SK-N-SH (cell line): Measurements from ENCODE around the gene TTC39B. TPM values are rescaled to one million over a fixed set of nuclear protein-coding genes. Genes with fewer than 3 reads are reported as not detected.

Experiments
- CTCF ChIA-PET: fragments of 300-600, 350-600 bp; formaldehyde crosslinking; extraction: SDS; loops from one replicate; lab custom pipeline; 2021; lab: Yijun Ruan, JAX
- POLR2A ChIA-PET: fragments of 350-600 bp; sonication (Branson Sonifier 250); formaldehyde crosslinking; extraction: SDS; loops from one replicate; lab custom pipeline; 2020; ENCODE audit warnings: antibody characterized with exemption, inconsistent platforms; lab: Yijun Ruan, JAX
- DNase-seq: peaks from one replicate; pipeline ENCODE4 v3.0.0; 2012
- H2AFZ ChIP-seq: fragments of 200-600 bp; sonication (generic); 2 replicates; pipeline ENCODE4 v1.8.1; 2016; ENCODE audit warnings: antibody characterized with exemption, mild to moderate bottlenecking, low read depth
- H3F3A ChIP-seq: fragments of 200-600 bp; sonication (generic); replicated peaks from 2 replicates; pipeline ENCODE3; 2016; ENCODE audit warnings: antibody characterized with exemption, mild to moderate bottlenecking; ENCODE audit not compliant: insufficient read depth
- H3K27ac ChIP-seq, 2 experiments: fragments of 200-500 bp in 1 of 2; fragments of 200-600 bp in 1 of 2; sonication (Bioruptor generic) in 1 of 2; sonication (generic), shearing (Covaris generic) in 1 of 2; 2 replicates each; pipeline versions ENCODE4 v1.5.1 to v1.6.1; 2014 to 2016; ENCODE audit warnings: low read depth in 2 of 2, inconsistent platforms in 1 of 2, low read length in 1 of 2, mild to moderate bottlenecking in 1 of 2, mixed read lengths in 1 of 2
- H3K27me3 ChIP-seq: fragments of 200-600 bp; sonication (generic), shearing (Covaris generic); 2 replicates; pipeline ENCODE4 v1.6.1; 2016; ENCODE audit warnings: mixed run types; ENCODE audit not compliant: insufficient read depth
- H3K36me3 ChIP-seq, 2 experiments: fragments of 200-500 bp in 1 of 2; fragments of 200-600 bp in 1 of 2; sonication (Bioruptor generic) in 1 of 2; sonication (generic) in 1 of 2; replicated peaks in 1 of 2; 2 replicates each; pipeline versions ENCODE3 to v1.5.1; 2014 to 2016; ENCODE audit warnings: low read length in 1 of 2, mild to moderate bottlenecking in 1 of 2; ENCODE audit not compliant: insufficient read depth in 2 of 2, control insufficient read depth in 1 of 2
- H3K4me1 ChIP-seq, 2 experiments: fragments of 200-500 bp in 1 of 2; fragments of 200-600 bp in 1 of 2; sonication (Bioruptor generic) in 1 of 2; sonication (generic), shearing (Covaris generic) in 1 of 2; 2 replicates each; pipeline versions ENCODE4 v1.5.1 to v1.6.1; 2014 to 2016; ENCODE audit warnings: low read depth in 1 of 2, low read length in 1 of 2, mixed run types in 1 of 2; ENCODE audit not compliant: insufficient read depth in 2 of 2, control insufficient read depth in 1 of 2
- H3K4me2 ChIP-seq: fragments of 200-600 bp; sonication (generic), shearing (Covaris generic); 2 replicates; pipeline ENCODE4 v1.6.1; 2017; ENCODE audit warnings: mixed run types
- H3K4me3 ChIP-seq, 2 experiments: fragments of 200-500 bp in 1 of 2; fragments of 200-600 bp in 1 of 2; sonication (Bioruptor generic) in 1 of 2; sonication (generic), shearing (Covaris generic) in 1 of 2; 2 replicates each; pipeline versions ENCODE4 v1.5.1 to v1.8.1; 2014 to 2016; ENCODE audit warnings: low read depth in 2 of 2, inconsistent platforms in 1 of 2, low read length in 1 of 2, mild to moderate bottlenecking in 1 of 2, mixed read lengths in 1 of 2, moderate library complexity in 1 of 2
- H3K79me2 ChIP-seq: fragments of 200-600 bp; sonication (generic); 2 replicates; pipeline ENCODE4 v1.8.1; 2017; ENCODE audit warnings: mild to moderate bottlenecking; ENCODE audit not compliant: insufficient read depth
- H3K9ac ChIP-seq: fragments of 200-600 bp; sonication (generic); 2 replicates; pipeline ENCODE4 v1.6.1; 2017; ENCODE audit warnings: mixed run types
- H3K9me2 ChIP-seq: fragments of 200-600 bp; sonication (generic); 2 replicates; pipeline ENCODE4 v1.6.1; 2017; ENCODE audit warnings: mixed run types
- H3K9me3 ChIP-seq: fragments of 200-600 bp; sonication (generic); 2 replicates; pipeline ENCODE4 v1.6.1; 2017; ENCODE audit warnings: mixed run types, mild to moderate bottlenecking, moderate library complexity
- H4K20me1 ChIP-seq: fragments of 200-600 bp; sonication (generic); 2 replicates; pipeline ENCODE4 v1.6.1; 2017; ENCODE audit warnings: mild to moderate bottlenecking, mixed run types; ENCODE audit not compliant: insufficient read depth
- CHD2 ChIP-seq: fragments of 150-350 bp; IDR thresholded peaks from 2 replicates; pipeline ENCODE4 v1.6.1; 2018; ENCODE audit warnings: low read length; ENCODE audit not compliant: partially characterized antibody
- CTCF ChIP-seq: fragments of 200-600 bp; sonication (generic); IDR thresholded peaks from 2 replicates; pipeline ENCODE4 v1.6.1; 2017; ENCODE audit warnings: antibody characterized with exemption, mild to moderate bottlenecking, moderate library complexity
- EP300 ChIP-seq, 2 experiments: IDR thresholded peaks; 2 replicates each; pipeline versions ENCODE4 v1.4.0 to v1.6.1; 2012; ENCODE audit warnings: borderline replicate concordance in 1 of 2, low read depth in 1 of 2, low read length in 1 of 2
- GATA2 ChIP-seq: sonication (generic); formaldehyde crosslinking; IDR thresholded peaks from 2 replicates; pipeline ENCODE4 v1.5.0; 2020; ENCODE audit warnings: mild to moderate bottlenecking, missing genetic modification reagents
- IRF3 ChIP-seq: fragments of 150-350 bp; IDR thresholded peaks from 2 replicates; pipeline ENCODE4 v1.6.1; 2016; ENCODE audit warnings: mild to moderate bottlenecking, low read depth, low read length
- MXI1 ChIP-seq: IDR thresholded peaks from 2 replicates; pipeline ENCODE4 v1.6.1; 2012; ENCODE audit warnings: mild to moderate bottlenecking, low read depth, low read length, improper control_type of control experiment
- RCOR1 ChIP-seq: fragments of 150-350 bp; IDR thresholded peaks from 2 replicates; pipeline ENCODE4 v1.6.1; 2017; ENCODE audit warnings: antibody characterized with exemption, low read length
- TCF12 ChIP-seq: IDR thresholded peaks from 2 replicates; pipeline ENCODE4 v1.4.0; 2012
- TEAD4 ChIP-seq: IDR thresholded peaks from 2 replicates; pipeline ENCODE4 v1.4.0; 2012; ENCODE audit warnings: mild to moderate bottlenecking, borderline replicate concordance; ENCODE audit not compliant: insufficient read depth
- USF1 ChIP-seq: IDR thresholded peaks from 2 replicates; pipeline ENCODE4 v1.4.0; 2012; ENCODE audit warnings: low read depth, borderline replicate concordance
- WGBS: methylation state at CpG from one replicate; pipeline ENCODE4 v1.1.6; 2017; ENCODE audit warnings: low lambda C conversion rate; 5-methylcytosine and 5-hydroxymethylcytosine counted together
- polyA plus RNA-seq, 3 experiments: library from polyadenylated mRNA; depleted of rRNA; stranded (reverse); fragments of >200 nt; gene quantifications; 2 replicates each; pipeline ENCODE4 v1.2.3, GENCODE V29; 2012

TTC39B gene
- polyA plus RNA-seq, 1 of the 3 experiments (the other 2 are of a cell fraction), result 0.54 TPM

GRCh38 chr9:15189481-15189880 lies 117.5 kb downstream of the TTC39B start:
- H3K27ac ChIP-seq, result no peak overlapping the region
- no peak overlapping the region for H3K4me3 ChIP-seq
- no peak overlapping the region for H3K4me2 ChIP-seq
- WGBS, result 94% methylated on average over 7 of the region's 7 CpGs
- H3K36me3 ChIP-seq, result peaks cover 0 to 6% of the 10 kb centered on the region in 2 experiments
- no peak overlapping the region for H2AFZ ChIP-seq
- H3K9me3 ChIP-seq, result no peaks in the 10 kb centered on the region
- no peak overlapping the region for H3K9ac ChIP-seq
- CTCF ChIA-PET, result interaction anchor here (0.6 to 1.5 kb wide), 2 partner anchors 23 to 76 kb away, joined by 3 read pairs; no protein-coding TSS in a partner anchor
- TF ChIP-seq EP300 (IDR thresholded peaks at IDR 0.05; ENCODE audit: borderline replicate concordance in 1 of 2, low read depth in 1 of 2, low read length in 1 of 2), result no peak
- TF ChIP-seq USF1, result no peak
- no peak for TF ChIP-seq GATA2 (CRISPR knock-in tag)
- no peak for TF ChIP-seq TCF12
- TF ChIP-seq, all 33 proteins: peak for 0
- no peaks in the 10 kb centered on the region for H3K79me2 ChIP-seq
- no peak for DNase-seq
- H3K9me2 ChIP-seq, result no peaks in the 10 kb centered on the region
- no peaks in the 10 kb centered on the region for H4K20me1 ChIP-seq
- POLR2A ChIA-PET, result no interaction called here
- no peaks in the 10 kb centered on the region; a peak in 2 of 4 replicates for H3K4me1 ChIP-seq
- no peaks in the 10 kb centered on the region for H3F3A ChIP-seq
- no peaks in the 10 kb centered on the region for H3K27me3 ChIP-seq

- H3K36me3 ChIP-seq, result peaks cover 0 to 6% of the 10 kb centered on the region in 2 experiments
- no peaks in the 10 kb centered on the region for H3K79me2 ChIP-seq
- WGBS, result 71% methylated on average over 1 of the region's 1 CpG
- no peak overlapping the region for H3K4me2 ChIP-seq
- no peak for DNase-seq
- no peaks in the 10 kb centered on the region for H3F3A ChIP-seq
- no peak overlapping the region for H2AFZ ChIP-seq
- H3K9me3 ChIP-seq, result no peaks in the 10 kb centered on the region
- H3K9me2 ChIP-seq, result no peaks in the 10 kb centered on the region
- H3K4me1 ChIP-seq, result peaks cover 0 to 9% of the 10 kb centered on the region in 2 experiments; a peak in 2 of 4 replicates
- TF ChIP-seq TEAD4 (no peak), IRF3 (no peak)
- no peak overlapping the region for H3K9ac ChIP-seq
- no peak overlapping the region for H3K4me3 ChIP-seq
- no peaks in the 10 kb centered on the region for H3K27me3 ChIP-seq
- CTCF ChIA-PET, result no interaction called here
- POLR2A ChIA-PET, result no interaction called here
- H3K27ac ChIP-seq, result no peak overlapping the region
- no peaks in the 10 kb centered on the region for H4K20me1 ChIP-seq
These were observed 119.4 kb downstream of the TTC39B start for GRCh38 chr9:15187589-15187988.

GRCh38 chr9:15182730-15183129 lies 124.3 kb downstream of the TTC39B start:
- H3K4me3 ChIP-seq, result no peak overlapping the region
- H3K9me3 ChIP-seq, result no peaks in the 10 kb centered on the region
- peaks cover 0 to 15% of the 10 kb centered on the region in 2 experiments; a peak in 2 of 4 replicates for H3K4me1 ChIP-seq
- no peaks in the 10 kb centered on the region for H3K36me3 ChIP-seq
- no peak overlapping the region for H2AFZ ChIP-seq
- no peaks in the 10 kb centered on the region for H3K27me3 ChIP-seq
- DNase-seq, result peak; percentile 33
- TF ChIP-seq CTCF (no peak), CHD2 (peak; percentile 30), RCOR1 (peak; percentile 69), MXI1 (0 out of 2 replicates have a peak, but pooled peaks have one; percentile 50), TCF12 (0 out of 2 replicates have a peak, but pooled peaks have one; percentile 16), EP300 (IDR thresholded peaks at IDR 0.05; ENCODE audit: borderline replicate concordance in 1 of 2, low read depth in 1 of 2, low read length in 1 of 2) (peak in 1 of 2 experiments; percentile 71; a peak in 2 of 4 replicates)
- no peak overlapping the region; a peak in 1 of 4 replicates for H3K27ac ChIP-seq
- no peaks in the 10 kb centered on the region for H3K9me2 ChIP-seq
- ChIA-PET POLR2A (no interaction called here), CTCF (interaction anchor here (0.9 kb wide), 1 partner anchor 29 kb away, joined by 3 read pairs; no protein-coding TSS in a partner anchor)
- H4K20me1 ChIP-seq, result no peaks in the 10 kb centered on the region
- H3K4me2 ChIP-seq, result no peak overlapping the region
- 67% methylated on average over 3 of the region's 3 CpGs for WGBS
- H3K9ac ChIP-seq, result no peak overlapping the region
- H3F3A ChIP-seq, result no peaks in the 10 kb centered on the region
- no peaks in the 10 kb centered on the region for H3K79me2 ChIP-seq
